ENCODE measurements around the gene CALM1. TPM values are rescaled to one million over a fixed set of nuclear protein-coding genes. Genes with fewer than 3 reads are reported as not detected.

CALM1 gene
- total RNA-seq, 1 donor from 2014 or later = 347 TPM

DNA sequence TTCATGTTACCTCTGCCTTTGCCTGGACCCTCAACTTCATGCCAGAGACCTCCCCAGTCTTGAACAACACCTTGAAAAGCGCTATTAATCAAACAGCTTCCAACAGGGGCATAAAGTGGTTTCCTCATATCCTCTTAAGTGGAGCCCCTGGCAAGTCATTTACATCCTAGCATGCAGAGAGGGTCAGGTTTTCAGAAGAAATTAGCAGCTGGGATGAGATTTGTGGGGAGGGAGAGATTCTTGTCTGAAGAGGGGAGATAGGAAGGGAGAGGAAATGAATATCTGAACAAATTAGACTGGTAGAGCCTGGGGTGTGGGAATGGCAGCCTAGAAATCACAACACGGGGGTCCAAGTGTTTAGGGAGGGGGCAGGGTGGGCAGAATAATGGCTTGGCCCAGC lies 45.6 kb downstream of the CALM1 start:
- FAIRE-seq = no peak

GRCh38 chr14:90443161-90444076 lies 46.6 kb downstream of the CALM1 start:
- TF ChIP-seq EZH2 (IDR thresholded peaks at IDR 0.05; ENCODE audit: insufficient read depth, low read length) = no peak
- TF ChIP-seq, protein P1, sequence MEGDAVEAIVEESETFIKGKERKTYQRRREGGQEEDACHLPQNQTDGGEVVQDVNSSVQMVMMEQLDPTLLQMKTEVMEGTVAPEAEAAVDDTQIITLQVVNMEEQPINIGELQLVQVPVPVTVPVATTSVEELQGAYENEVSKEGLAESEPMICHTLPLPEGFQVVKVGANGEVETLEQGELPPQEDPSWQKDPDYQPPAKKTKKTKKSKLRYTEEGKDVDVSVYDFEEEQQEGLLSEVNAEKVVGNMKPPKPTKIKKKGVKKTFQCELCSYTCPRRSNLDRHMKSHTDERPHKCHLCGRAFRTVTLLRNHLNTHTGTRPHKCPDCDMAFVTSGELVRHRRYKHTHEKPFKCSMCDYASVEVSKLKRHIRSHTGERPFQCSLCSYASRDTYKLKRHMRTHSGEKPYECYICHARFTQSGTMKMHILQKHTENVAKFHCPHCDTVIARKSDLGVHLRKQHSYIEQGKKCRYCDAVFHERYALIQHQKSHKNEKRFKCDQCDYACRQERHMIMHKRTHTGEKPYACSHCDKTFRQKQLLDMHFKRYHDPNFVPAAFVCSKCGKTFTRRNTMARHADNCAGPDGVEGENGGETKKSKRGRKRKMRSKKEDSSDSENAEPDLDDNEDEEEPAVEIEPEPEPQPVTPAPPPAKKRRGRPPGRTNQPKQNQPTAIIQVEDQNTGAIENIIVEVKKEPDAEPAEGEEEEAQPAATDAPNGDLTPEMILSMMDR (IDR thresholded peaks at IDR 0.05; ENCODE audit: insufficient read depth, low read depth, low read length) = no peak
- H3K4me1 Mint-ChIP-seq (ENCODE audit: low read depth, unreplicated experiment) = no peaks in the 10 kb centered on the region
- H3K4me3 ChIP-seq (ENCODE audit: insufficient read depth, low read depth, low read length) = no peak overlapping the region

More for the DNA sequence above, 45.6 kb downstream of the CALM1 start:
- Mint-ChIP-seq H3K4me3 (ENCODE audit: unreplicated experiment) (no peak overlapping the region), H3K27ac (ENCODE audit: unreplicated experiment) (no peak overlapping the region), H3K4me1 (ENCODE audit: low read depth, unreplicated experiment) (no peaks in the 10 kb centered on the region), H3K27me3 (ENCODE audit: low read depth, unreplicated experiment) (peaks cover 17% of the 10 kb centered on the region), H3K36me3 (ENCODE audit: low read depth, unreplicated experiment) (no peaks in the 10 kb centered on the region), H3K9me3 (ENCODE audit: unreplicated experiment) (peaks cover 6% of the 10 kb centered on the region)
- H3K9me3 ChIP-seq (ENCODE audit: insufficient read depth, low read depth, low read length) = peaks cover 2% of the 10 kb centered on the region
- no peak overlapping the region for H3K27ac ChIP-seq (ENCODE audit: low read depth, low read length)
- no peaks in the 10 kb centered on the region for H3K36me3 ChIP-seq (ENCODE audit: insufficient read depth, low read length)
- H3K4me3 ChIP-seq (ENCODE audit: insufficient read depth, low read depth, low read length) = no peak overlapping the region
- H3K4me1 ChIP-seq (ENCODE audit: insufficient read depth, low read length) = no peaks in the 10 kb centered on the region
- no peak overlapping the region for H2AFZ ChIP-seq (ENCODE audit: low read depth, low read length)
- no peaks in the 10 kb centered on the region for H4K20me1 ChIP-seq (ENCODE audit: insufficient read depth, low read length)
- no peak for TF ChIP-seq EZH2 (IDR thresholded peaks at IDR 0.05; ENCODE audit: insufficient read depth, low read length)
- TF ChIP-seq, protein P1 (IDR thresholded peaks at IDR 0.05; ENCODE audit: insufficient read depth, low read depth, low read length) = no peak
- H3K4me2 ChIP-seq (ENCODE audit: low read length) = no peak overlapping the region
- no peak for DNase-seq (ENCODE audit: low read depth)
- no peaks in the 10 kb centered on the region for H3K79me2 ChIP-seq (ENCODE audit: insufficient read depth, low read length)
- H3K27me3 ChIP-seq (ENCODE audit: insufficient read depth, low read length) = no peaks in the 10 kb centered on the region
- no peak overlapping the region for H3K9ac ChIP-seq (ENCODE audit: low read length)

More at GRCh38 chr14:90443161-90444076, 46.6 kb downstream of the CALM1 start:
- H3K27ac ChIP-seq (ENCODE audit: low read depth, low read length) = no peak overlapping the region
- H3K9me3 Mint-ChIP-seq (ENCODE audit: unreplicated experiment) = peaks cover 15% of the 10 kb centered on the region
- H4K20me1 ChIP-seq (ENCODE audit: insufficient read depth, low read length) = no peaks in the 10 kb centered on the region
- H3K4me2 ChIP-seq (ENCODE audit: low read length) = no peak overlapping the region
- no peak overlapping the region for H3K9ac ChIP-seq (ENCODE audit: low read length)
- H3K79me2 ChIP-seq (ENCODE audit: insufficient read depth, low read length) = no peaks in the 10 kb centered on the region
- peaks cover 11% of the 10 kb centered on the region for H3K9me3 ChIP-seq (ENCODE audit: insufficient read depth, low read depth, low read length)
- no peak overlapping the region for H3K27ac Mint-ChIP-seq (ENCODE audit: unreplicated experiment)
- DNase-seq (ENCODE audit: low read depth) (no peak), FAIRE-seq (no peak)
- no peaks in the 10 kb centered on the region for H3K36me3 ChIP-seq (ENCODE audit: insufficient read depth, low read length)
- no peaks in the 10 kb centered on the region for H3K27me3 ChIP-seq (ENCODE audit: insufficient read depth, low read length)
- no peak overlapping the region for H2AFZ ChIP-seq (ENCODE audit: low read depth, low read length)
- H3K4me3 Mint-ChIP-seq (ENCODE audit: unreplicated experiment) = no peak overlapping the region
- peaks cover 17% of the 10 kb centered on the region for H3K27me3 Mint-ChIP-seq (ENCODE audit: low read depth, unreplicated experiment)
- H3K36me3 Mint-ChIP-seq (ENCODE audit: low read depth, unreplicated experiment) = no peaks in the 10 kb centered on the region
- no peaks in the 10 kb centered on the region for H3K4me1 ChIP-seq (ENCODE audit: insufficient read depth, low read length)

Measured in astrocyte (in vitro differentiated cells and primary cell).